Measurements from ENCODE around the gene BAIAP2. TPM values are rescaled to one million over a fixed set of nuclear protein-coding genes. Genes with fewer than 3 reads are reported as not detected.

Gene BAIAP2
- total RNA-seq, 2 experiments from 2014 or later, result 4.6 to 5.0 TPM

GRCh38 chr17:81066771-81067315 is 31.9 kb downstream of the BAIAP2 start:
- Mint-ChIP-seq H3K4me1 (peaks cover 2% of the 10 kb centered on the region), H3K36me3 (ENCODE audit: low read depth) (no peaks in the 10 kb centered on the region), H3K27me3 (no peaks in the 10 kb centered on the region), H3K9me3 (ENCODE audit: low read depth) (no peaks in the 10 kb centered on the region), H3K4me3 (no peak overlapping the region), H3K27ac (no peak overlapping the region)
- ChIA-PET CTCF (no interaction called here), POLR2A (no interaction called here)
- intact Hi-C loops (cut with DNase I, micrococcal nuclease), result no loop called here
- no peak for DNase-seq
- no peak for ATAC-seq

- Mint-ChIP-seq H3K4me1 (peaks cover 2% of the 10 kb centered on the region), H3K27me3 (no peaks in the 10 kb centered on the region), H3K4me3 (no peak overlapping the region), H3K9me3 (ENCODE audit: low read depth) (no peaks in the 10 kb centered on the region), H3K27ac (no peak overlapping the region), H3K36me3 (ENCODE audit: low read depth) (no peaks in the 10 kb centered on the region)
- DNase-seq, result no peak
- CTCF ChIA-PET, result no interaction called here
- POLR2A ChIA-PET, result no interaction called here
- ATAC-seq, result no peak
- intact Hi-C loops (cut with DNase I, micrococcal nuclease), result no loop called here
Observed at GRCh38 chr17:81067391-81067811, 32.5 kb downstream of the BAIAP2 start.

- ChIA-PET POLR2A (no interaction called here), CTCF (no interaction called here)
- Mint-ChIP-seq H3K9me3 (ENCODE audit: low read depth) (no peaks in the 10 kb centered on the region), H3K4me3 (no peak overlapping the region), H3K4me1 (peaks cover under 1% of the 10 kb centered on the region), H3K27me3 (no peaks in the 10 kb centered on the region), H3K36me3 (ENCODE audit: low read depth) (no peaks in the 10 kb centered on the region), H3K27ac (no peak overlapping the region)
- intact Hi-C loops (cut with DNase I, micrococcal nuclease), result no loop called here
- DNase-seq, result no peak
- ATAC-seq, result no peak
Observed at GRCh38 chr17:81068411-81069134, 33.6 kb downstream of the BAIAP2 start.

- H3K27me3 Mint-ChIP-seq, result no peaks in the 10 kb centered on the region
- no peak for ATAC-seq
- H3K4me3 Mint-ChIP-seq, result no peak overlapping the region
- H3K27ac Mint-ChIP-seq, result no peak overlapping the region
- ChIA-PET POLR2A (no interaction called here), CTCF (no interaction called here)
- H3K9me3 Mint-ChIP-seq (ENCODE audit: low read depth), result no peaks in the 10 kb centered on the region
- DNase-seq, result no peak
- intact Hi-C loops (cut with DNase I, micrococcal nuclease), result no loop called here
- no peaks in the 10 kb centered on the region for H3K4me1 Mint-ChIP-seq
- H3K36me3 Mint-ChIP-seq (ENCODE audit: low read depth), result no peaks in the 10 kb centered on the region
Observed at GRCh38 chr17:81069135-81069645, 34.2 kb downstream of the BAIAP2 start.

- Mint-ChIP-seq H3K9me3 (ENCODE audit: low read depth) (no peaks in the 10 kb centered on the region), H3K4me1 (no peaks in the 10 kb centered on the region), H3K36me3 (ENCODE audit: low read depth) (no peaks in the 10 kb centered on the region), H3K4me3 (no peak overlapping the region), H3K27ac (no peak overlapping the region), H3K27me3 (no peaks in the 10 kb centered on the region)
- intact Hi-C loops (cut with DNase I, micrococcal nuclease), result no loop called here
- POLR2A ChIA-PET, result no interaction called here
- CTCF ChIA-PET, result interaction anchor here (0.6 to 1.4 kb wide), 2 partner anchors 47 to 257 kb away, joined by 3 to 4 read pairs; no protein-coding TSS in a partner anchor
- ATAC-seq (no peak), DNase-seq (no peak)
Observed at GRCh38 chr17:81070541-81071246, 35.7 kb downstream of the BAIAP2 start.

GRCh38 chr17:81071761-81072741 is 37.1 kb downstream of the BAIAP2 start:
- intact Hi-C loops (cut with DNase I, micrococcal nuclease), result no loop called here
- no peaks in the 10 kb centered on the region for H3K36me3 Mint-ChIP-seq (ENCODE audit: low read depth)
- CTCF ChIA-PET, result interaction anchor here (1.4 kb wide), 1 partner anchor 48 kb away, joined by 4 read pairs; no protein-coding TSS in a partner anchor

GRCh38 chr17:81073967-81074839 is 39.3 kb downstream of the BAIAP2 start:
- intact Hi-C loops (cut with DNase I, micrococcal nuclease), result no loop called here
- Mint-ChIP-seq H3K36me3 (ENCODE audit: low read depth) (no peaks in the 10 kb centered on the region), H3K4me1 (no peaks in the 10 kb centered on the region), H3K9me3 (ENCODE audit: low read depth) (no peaks in the 10 kb centered on the region), H3K27ac (no peak overlapping the region), H3K4me3 (no peak overlapping the region), H3K27me3 (no peaks in the 10 kb centered on the region)
- DNase-seq (no peak), ATAC-seq (no peak)
- ChIA-PET CTCF (no interaction called here), POLR2A (no interaction called here)

More at GRCh38 chr17:81071761-81072741, 37.1 kb downstream of the BAIAP2 start:
- DNase-seq, result no peak
- POLR2A ChIA-PET, result no interaction called here
- no peak overlapping the region for H3K4me3 Mint-ChIP-seq
- no peaks in the 10 kb centered on the region for H3K27me3 Mint-ChIP-seq
- no peak for ATAC-seq
- no peak overlapping the region for H3K27ac Mint-ChIP-seq
- no peaks in the 10 kb centered on the region for H3K4me1 Mint-ChIP-seq
- no peaks in the 10 kb centered on the region for H3K9me3 Mint-ChIP-seq (ENCODE audit: low read depth)

GRCh38 chr17:81074875-81075274 is 39.9 kb downstream of the BAIAP2 start:
- CTCF ChIA-PET, result no interaction called here
- Mint-ChIP-seq H3K4me1 (no peaks in the 10 kb centered on the region), H3K9me3 (ENCODE audit: low read depth) (no peaks in the 10 kb centered on the region), H3K36me3 (ENCODE audit: low read depth) (no peaks in the 10 kb centered on the region), H3K27me3 (no peaks in the 10 kb centered on the region), H3K4me3 (no peak overlapping the region), H3K27ac (no peak overlapping the region)
- ATAC-seq (no peak), DNase-seq (no peak)
- intact Hi-C loops (cut with DNase I, micrococcal nuclease), result no loop called here
- POLR2A ChIA-PET, result no interaction called here

- intact Hi-C loops (cut with DNase I, micrococcal nuclease), result no loop called here
- Mint-ChIP-seq H3K9me3 (ENCODE audit: low read depth) (no peaks in the 10 kb centered on the region), H3K36me3 (ENCODE audit: low read depth) (no peaks in the 10 kb centered on the region), H3K27ac (no peak overlapping the region), H3K27me3 (no peaks in the 10 kb centered on the region), H3K4me1 (no peaks in the 10 kb centered on the region), H3K4me3 (no peak overlapping the region)
- DNase-seq, result no peak
- ChIA-PET CTCF (interaction anchor here (0.6 kb wide), 1 partner anchor 16 kb away, joined by 4 read pairs; no protein-coding TSS in a partner anchor), POLR2A (no interaction called here)
- no peak for ATAC-seq
Observed at GRCh38 chr17:81075307-81075706, 40.4 kb downstream of the BAIAP2 start.

- ATAC-seq, result no peak
- CTCF ChIA-PET, result interaction anchor here (0.6 to 1.1 kb wide), 4 partner anchors 17 to 220 kb away, joined by 3 to 4 read pairs (median 4); no protein-coding TSS in a partner anchor
- H3K36me3 Mint-ChIP-seq (ENCODE audit: low read depth), result no peaks in the 10 kb centered on the region
Observed at GRCh38 chr17:81076141-81076679, 41.3 kb downstream of the BAIAP2 start.

More at GRCh38 chr17:81076141-81076679, 41.3 kb downstream of the BAIAP2 start:
- Mint-ChIP-seq H3K4me3 (no peak overlapping the region), H3K4me1 (no peaks in the 10 kb centered on the region), H3K27me3 (no peaks in the 10 kb centered on the region), H3K27ac (no peak overlapping the region), H3K9me3 (ENCODE audit: low read depth) (no peaks in the 10 kb centered on the region)
- intact Hi-C loops (cut with DNase I, micrococcal nuclease), result no loop called here
- POLR2A ChIA-PET, result interaction anchor here (0.6 kb wide), 1 partner anchor 64 kb away, joined by 3 read pairs; no protein-coding TSS in a partner anchor
- DNase-seq, result no peak
